GM12891 (cell line): Measurements from ENCODE around the gene MRPL38.

Experiments
- DNase-seq: peaks from one replicate; pipeline ENCODE4 v3.0.0; 2011; ENCODE audit warnings: low spot score; ENCODE audit not compliant: insufficient read length
- FAIRE-seq: peaks from 2 replicates; lab custom pipeline; 2011; peaks lifted over from hg19 to GRCh38; lab: Jason Lieb, UNC
- PAX5 ChIP-seq: IDR thresholded peaks from 2 replicates; pipeline ENCODE4 v1.6.1; 2011; ENCODE audit warnings: low read length, moderate library complexity, mild to moderate bottlenecking; ENCODE audit not compliant: insufficient read depth, severe bottlenecking
- POLR2A ChIP-seq: IDR thresholded peaks from 2 replicates; pipeline ENCODE4 v1.6.1; 2011; ENCODE audit warnings: low read depth, low read length, control low read depth
- POLR2AphosphoS5 ChIP-seq: IDR thresholded peaks from 2 replicates; pipeline ENCODE4 v1.6.1; 2011; ENCODE audit warnings: low read depth, low read length, control low read depth
- POU2F2 ChIP-seq: IDR thresholded peaks from 2 replicates; pipeline ENCODE4 v1.6.1; 2011; ENCODE audit warnings: low read depth, mild to moderate bottlenecking, control low read depth, low read length, moderate library complexity
- SPI1 ChIP-seq: IDR thresholded peaks from 2 replicates; pipeline ENCODE4 v1.6.1; 2011; ENCODE audit warnings: low read depth, low read length, control low read depth
- TAF1 ChIP-seq: IDR thresholded peaks from 2 replicates; pipeline ENCODE4 v1.6.1; 2011; ENCODE audit warnings: low read depth, low read length, control low read depth

The MRPL38 gene

GRCh38 chr17:75898791-75899190, 5.9 kb downstream of the MRPL38 start:
- DNase-seq: no peak
- no peak for TF ChIP-seq POU2F2
- TF ChIP-seq POLR2AphosphoS5: no peak
- no peak for TF ChIP-seq TAF1
- no peak for TF ChIP-seq POLR2A
- no peak for TF ChIP-seq SPI1
- TF ChIP-seq PAX5: no peak
- no peak for FAIRE-seq

- no peak for TF ChIP-seq POLR2A
- TF ChIP-seq PAX5: no peak
- no peak for TF ChIP-seq POLR2AphosphoS5
- no peak for TF ChIP-seq POU2F2
- TF ChIP-seq TAF1: no peak
- TF ChIP-seq SPI1: no peak
- no peak for FAIRE-seq
- no peak for DNase-seq
Measured at GRCh38 chr17:75898065-75898464, 6.6 kb downstream of the MRPL38 start.

- no peak for FAIRE-seq
Measured at GRCh38 chr17:75897160-75898019, 7.3 kb downstream of the MRPL38 start.

GRCh38 chr17:75896415-75897159, 8.1 kb downstream of the MRPL38 start, which contains the start of gene TRIM65:
Gene TRIM65 (minus strand): TSS chr17:75896951. CDS start chr17:75896937, 14 bp downstream.
- DNase-seq (peak; percentile 94), FAIRE-seq (peak; percentile 93)
- TF ChIP-seq POLR2A: peak; percentile 57; the same call in 1 of the 2 replicates
- peak; percentile 74; the same call in 1 of the 2 replicates for TF ChIP-seq POLR2AphosphoS5
- TF ChIP-seq POU2F2: no peak
- TF ChIP-seq TAF1: peak; percentile 65

More at GRCh38 chr17:75897160-75898019, 7.3 kb downstream of the MRPL38 start:
- no peak for DNase-seq
- TF ChIP-seq POU2F2 (no peak), POLR2AphosphoS5 (no peak), POLR2A (no peak), PAX5 (no peak), TAF1 (no peak), SPI1 (no peak)

GRCh38 chr17:75895370-75896155, 9.1 kb downstream of the MRPL38 start:
- DNase-seq: no peak
- TF ChIP-seq PAX5: no peak
- no peak for TF ChIP-seq TAF1
- no peak for TF ChIP-seq POU2F2
- peak; percentile 86 for FAIRE-seq

GRCh38 chr17:75894049-75894733, 10.5 kb downstream of the MRPL38 start:
- DNase-seq (no peak), FAIRE-seq (no peak)
- TF ChIP-seq POLR2AphosphoS5: no peak
- no peak for TF ChIP-seq POLR2A
- TF ChIP-seq PAX5: no peak
- TF ChIP-seq TAF1: no peak
- TF ChIP-seq SPI1: no peak
- no peak for TF ChIP-seq POU2F2

GRCh38 chr17:75893305-75894048, 11.2 kb downstream of the MRPL38 start:
- TF ChIP-seq POLR2AphosphoS5: no peak
- no peak for TF ChIP-seq SPI1
- TF ChIP-seq POU2F2: no peak
- TF ChIP-seq TAF1: no peak
- TF ChIP-seq PAX5: no peak
- no peak for TF ChIP-seq POLR2A
- DNase-seq (no peak), FAIRE-seq (no peak)

- no peak for FAIRE-seq
Measured at GRCh38 chr17:75892556-75893224, 12.0 kb downstream of the MRPL38 start.

More at GRCh38 chr17:75892556-75893224, 12.0 kb downstream of the MRPL38 start:
- DNase-seq: no peak
- TF ChIP-seq POU2F2 (no peak), POLR2A (no peak), TAF1 (no peak), SPI1 (no peak), PAX5 (no peak), POLR2AphosphoS5 (no peak)
